ENCODE data around the gene SHTN1.

Gene SHTN1

GRCh38 chr10:116925056-116925455 lies 79.9 kb downstream of the SHTN1 start:
- Histone ChIP-seq H3K27me3 (ENCODE audit: control insufficient read depth in 5 of 5, insufficient read depth in 4 of 5, low read length in 5 of 5) (no peaks in the 10 kb centered on the region), H3K4me3 (ENCODE audit: low read depth in 1 of 5, low read length in 5 of 5) (no peak overlapping the region), H3K36me3 (ENCODE audit: control insufficient read depth in 5 of 5, insufficient read depth in 5 of 5, low read length in 5 of 5) (peaks cover 0 to 8% (median 6%) of the 10 kb centered on the region in 5 donors), H3K27ac (ENCODE audit: low read depth, low read length) (no peak overlapping the region), H3K9ac (ENCODE audit: low read length in 5 of 5) (no peak overlapping the region), H3K9me3 (ENCODE audit: control insufficient read depth in 5 of 5, low read length in 5 of 5) (no peaks in the 10 kb centered on the region), H3K4me1 (ENCODE audit: control insufficient read depth in 5 of 5, insufficient read depth in 5 of 5, low read length in 5 of 5) (peaks cover 0 to 1% (median 0%) of the 10 kb centered on the region in 5 donors)

GRCh38 chr10:116919706-116920105 lies 85.3 kb downstream of the SHTN1 start:
- Histone ChIP-seq H3K9ac (ENCODE audit: low read length in 5 of 5) (no peak overlapping the region), H3K36me3 (ENCODE audit: control insufficient read depth in 5 of 5, insufficient read depth in 5 of 5, low read length in 5 of 5) (peaks cover 2 to 10% (median 4%) of the 10 kb centered on the region in 5 donors), H3K4me1 (ENCODE audit: control insufficient read depth in 5 of 5, insufficient read depth in 5 of 5, low read length in 5 of 5) (peaks cover 0 to 7% (median 0%) of the 10 kb centered on the region in 5 donors), H3K4me3 (ENCODE audit: low read depth in 1 of 5, low read length in 5 of 5) (no peak overlapping the region), H3K27me3 (ENCODE audit: control insufficient read depth in 5 of 5, insufficient read depth in 4 of 5, low read length in 5 of 5) (no peaks in the 10 kb centered on the region), H3K27ac (ENCODE audit: low read depth, low read length) (no peak overlapping the region), H3K9me3 (ENCODE audit: control insufficient read depth in 5 of 5, low read length in 5 of 5) (no peaks in the 10 kb centered on the region)

GRCh38 chr10:116919164-116919563 lies 85.8 kb downstream of the SHTN1 start:
- H3K27me3 ChIP-seq (ENCODE audit: control insufficient read depth in 5 of 5, insufficient read depth in 4 of 5, low read length in 5 of 5) = no peaks in the 10 kb centered on the region
- no peak overlapping the region for H3K27ac ChIP-seq (ENCODE audit: low read depth, low read length)
- peaks cover 0 to 7% (median 0%) of the 10 kb centered on the region in 5 donors for H3K4me1 ChIP-seq (ENCODE audit: control insufficient read depth in 5 of 5, insufficient read depth in 5 of 5, low read length in 5 of 5)
- peaks cover 2 to 10% (median 4%) of the 10 kb centered on the region in 5 donors for H3K36me3 ChIP-seq (ENCODE audit: control insufficient read depth in 5 of 5, insufficient read depth in 5 of 5, low read length in 5 of 5)
- H3K9ac ChIP-seq (ENCODE audit: low read length in 5 of 5) = no peak overlapping the region
- H3K4me3 ChIP-seq (ENCODE audit: low read depth in 1 of 5, low read length in 5 of 5) = no peak overlapping the region
- no peaks in the 10 kb centered on the region for H3K9me3 ChIP-seq (ENCODE audit: control insufficient read depth in 5 of 5, low read length in 5 of 5)

- Histone ChIP-seq H3K4me3 (ENCODE audit: low read depth in 1 of 5, low read length in 5 of 5) (no peak overlapping the region), H3K4me1 (ENCODE audit: control insufficient read depth in 5 of 5, insufficient read depth in 5 of 5, low read length in 5 of 5) (peaks cover 0 to 7% (median 0%) of the 10 kb centered on the region in 5 donors), H3K36me3 (ENCODE audit: control insufficient read depth in 5 of 5, insufficient read depth in 5 of 5, low read length in 5 of 5) (peaks cover 3 to 10% (median 4%) of the 10 kb centered on the region in 5 donors), H3K9me3 (ENCODE audit: control insufficient read depth in 5 of 5, low read length in 5 of 5) (no peaks in the 10 kb centered on the region), H3K27me3 (ENCODE audit: control insufficient read depth in 5 of 5, insufficient read depth in 4 of 5, low read length in 5 of 5) (no peaks in the 10 kb centered on the region), H3K9ac (ENCODE audit: low read length in 5 of 5) (no peak overlapping the region), H3K27ac (ENCODE audit: low read depth, low read length) (no peak overlapping the region)
Observed at GRCh38 chr10:116918583-116918982, 86.4 kb downstream of the SHTN1 start.

GRCh38 chr10:116917481-116917880 lies 87.5 kb downstream of the SHTN1 start:
- Histone ChIP-seq H3K4me3 (ENCODE audit: low read depth in 1 of 5, low read length in 5 of 5) (no peak overlapping the region), H3K4me1 (ENCODE audit: control insufficient read depth in 5 of 5, insufficient read depth in 5 of 5, low read length in 5 of 5) (peaks cover 0 to 7% (median 0%) of the 10 kb centered on the region in 5 donors), H3K27me3 (ENCODE audit: control insufficient read depth in 5 of 5, insufficient read depth in 4 of 5, low read length in 5 of 5) (no peaks in the 10 kb centered on the region), H3K27ac (ENCODE audit: low read depth, low read length) (no peak overlapping the region), H3K36me3 (ENCODE audit: control insufficient read depth in 5 of 5, insufficient read depth in 5 of 5, low read length in 5 of 5) (peaks cover 3 to 10% (median 7%) of the 10 kb centered on the region in 5 donors), H3K9ac (ENCODE audit: low read length in 5 of 5) (no peak overlapping the region), H3K9me3 (ENCODE audit: control insufficient read depth in 5 of 5, low read length in 5 of 5) (no peaks in the 10 kb centered on the region)

- peaks cover 0 to 10% (median 6%) of the 10 kb centered on the region in 5 donors for H3K36me3 ChIP-seq (ENCODE audit: control insufficient read depth in 5 of 5, insufficient read depth in 5 of 5, low read length in 5 of 5)
- no peaks in the 10 kb centered on the region for H3K27me3 ChIP-seq (ENCODE audit: control insufficient read depth in 5 of 5, insufficient read depth in 4 of 5, low read length in 5 of 5)
- peaks cover 0 to 7% (median 0%) of the 10 kb centered on the region in 5 donors for H3K4me1 ChIP-seq (ENCODE audit: control insufficient read depth in 5 of 5, insufficient read depth in 5 of 5, low read length in 5 of 5)
- H3K4me3 ChIP-seq (ENCODE audit: low read depth in 1 of 5, low read length in 5 of 5) = no peak overlapping the region
- no peaks in the 10 kb centered on the region for H3K9me3 ChIP-seq (ENCODE audit: control insufficient read depth in 5 of 5, low read length in 5 of 5)
- H3K9ac ChIP-seq (ENCODE audit: low read length in 5 of 5) = no peak overlapping the region
- H3K27ac ChIP-seq (ENCODE audit: low read depth, low read length) = no peak overlapping the region
Observed at GRCh38 chr10:116915340-116915739, 89.6 kb downstream of the SHTN1 start.

- H3K27me3 ChIP-seq (ENCODE audit: control insufficient read depth in 5 of 5, insufficient read depth in 4 of 5, low read length in 5 of 5) = no peaks in the 10 kb centered on the region
- H3K9me3 ChIP-seq (ENCODE audit: control insufficient read depth in 5 of 5, low read length in 5 of 5) = no peaks in the 10 kb centered on the region
- no peak overlapping the region for H3K27ac ChIP-seq (ENCODE audit: low read depth, low read length)
- no peak overlapping the region for H3K9ac ChIP-seq (ENCODE audit: low read length in 5 of 5)
- H3K4me3 ChIP-seq (ENCODE audit: low read depth in 1 of 5, low read length in 5 of 5) = no peak overlapping the region
- peaks cover 0 to 13% (median 4%) of the 10 kb centered on the region in 5 donors for H3K36me3 ChIP-seq (ENCODE audit: control insufficient read depth in 5 of 5, insufficient read depth in 5 of 5, low read length in 5 of 5)
- no peaks in the 10 kb centered on the region for H3K4me1 ChIP-seq (ENCODE audit: control insufficient read depth in 5 of 5, insufficient read depth in 5 of 5, low read length in 5 of 5)
Observed at GRCh38 chr10:116913695-116914094, 91.3 kb downstream of the SHTN1 start.

- Histone ChIP-seq H3K4me1 (ENCODE audit: control insufficient read depth in 5 of 5, insufficient read depth in 5 of 5, low read length in 5 of 5) (no peaks in the 10 kb centered on the region), H3K4me3 (ENCODE audit: low read depth in 1 of 5, low read length in 5 of 5) (no peak overlapping the region), H3K9me3 (ENCODE audit: control insufficient read depth in 5 of 5, low read length in 5 of 5) (no peaks in the 10 kb centered on the region), H3K27ac (ENCODE audit: low read depth, low read length) (no peak overlapping the region), H3K36me3 (ENCODE audit: control insufficient read depth in 5 of 5, insufficient read depth in 5 of 5, low read length in 5 of 5) (peaks cover 0 to 13% (median 4%) of the 10 kb centered on the region in 5 donors), H3K27me3 (ENCODE audit: control insufficient read depth in 5 of 5, insufficient read depth in 4 of 5, low read length in 5 of 5) (no peaks in the 10 kb centered on the region), H3K9ac (ENCODE audit: low read length in 5 of 5) (no peak overlapping the region)
Observed at GRCh38 chr10:116912162-116912561, 92.8 kb downstream of the SHTN1 start.

GRCh38 chr10:116910910-116911309 lies 94.1 kb downstream of the SHTN1 start:
- Histone ChIP-seq H3K9me3 (ENCODE audit: control insufficient read depth in 5 of 5, low read length in 5 of 5) (no peaks in the 10 kb centered on the region), H3K27me3 (ENCODE audit: control insufficient read depth in 5 of 5, insufficient read depth in 4 of 5, low read length in 5 of 5) (no peaks in the 10 kb centered on the region), H3K27ac (ENCODE audit: low read depth, low read length) (no peak overlapping the region), H3K4me1 (ENCODE audit: control insufficient read depth in 5 of 5, insufficient read depth in 5 of 5, low read length in 5 of 5) (no peaks in the 10 kb centered on the region), H3K9ac (ENCODE audit: low read length in 5 of 5) (no peak overlapping the region), H3K4me3 (ENCODE audit: low read depth in 1 of 5, low read length in 5 of 5) (no peak overlapping the region), H3K36me3 (ENCODE audit: control insufficient read depth in 5 of 5, insufficient read depth in 5 of 5, low read length in 5 of 5) (peaks cover 2 to 21% (median 9%) of the 10 kb centered on the region in 5 donors)

GRCh38 chr10:116909307-116909706 lies 95.7 kb downstream of the SHTN1 start:
- Histone ChIP-seq H3K9ac (ENCODE audit: low read length in 5 of 5) (no peak overlapping the region), H3K27ac (ENCODE audit: low read depth, low read length) (no peak overlapping the region), H3K9me3 (ENCODE audit: control insufficient read depth in 5 of 5, low read length in 5 of 5) (no peaks in the 10 kb centered on the region), H3K4me1 (ENCODE audit: control insufficient read depth in 5 of 5, insufficient read depth in 5 of 5, low read length in 5 of 5) (no peaks in the 10 kb centered on the region), H3K4me3 (ENCODE audit: low read depth in 1 of 5, low read length in 5 of 5) (no peak overlapping the region), H3K36me3 (ENCODE audit: control insufficient read depth in 5 of 5, insufficient read depth in 5 of 5, low read length in 5 of 5) (peaks cover 5 to 19% (median 7%) of the 10 kb centered on the region in 5 donors), H3K27me3 (ENCODE audit: control insufficient read depth in 5 of 5, insufficient read depth in 4 of 5, low read length in 5 of 5) (no peaks in the 10 kb centered on the region)
